GOT3 (cell line): ENCODE results near the gene FXR1.

ENCODE experiments used
- DNase-seq: peaks from one replicate; lab custom pipeline; 2025; ENCODE audit warnings: mixed read lengths; lab: John Stamatoyannopoulos, UW

Gene FXR1

DNA sequence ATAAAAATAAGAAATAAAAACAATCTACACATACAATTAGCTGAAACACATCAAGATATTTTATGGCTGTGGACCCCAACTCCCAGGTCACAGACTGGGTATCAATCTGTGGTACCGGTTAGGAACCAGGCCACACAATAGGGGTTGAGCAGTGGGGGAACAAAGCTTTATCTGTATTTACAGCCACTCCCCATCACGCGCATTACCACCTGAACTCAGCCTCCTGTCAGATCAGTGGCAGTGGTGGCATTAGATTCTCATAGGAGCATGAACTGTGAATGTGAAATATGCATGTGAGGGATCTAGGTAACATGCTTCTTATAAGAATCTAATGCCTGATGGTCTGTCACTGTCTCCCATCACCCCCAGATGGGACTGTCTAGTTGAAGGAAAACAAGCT lies 94.8 kb downstream of the FXR1 start:
- no peak for DNase-seq

GRCh38 chr3:181008796-181009195 lies 96.3 kb downstream of the FXR1 start:
- no peak for DNase-seq

- no peak for DNase-seq
Measured at GRCh38 chr3:181009225-181009624, 96.8 kb downstream of the FXR1 start.

- no peak for DNase-seq
Measured at GRCh38 chr3:181017690-181018089, 105.2 kb downstream of the FXR1 start.

- DNase-seq, result no peak
Measured at GRCh38 chr3:181025204-181025603, 112.7 kb downstream of the FXR1 start.

GRCh38 chr3:181030948-181031347 lies 118.5 kb downstream of the FXR1 start:
- no peak for DNase-seq
